Breast epithelium (tissue), 4 donors: ENCODE results near the gene CHRNE. TPM values are rescaled to one million over a fixed set of nuclear protein-coding genes. Genes with fewer than 3 reads are reported as not detected.

ENCODE experiments used
- DNase-seq, 2 donors: peaks; one replicate each; pipeline ENCODE4 v3.0.0-alpha.2; 2019; ENCODE audit warnings: low spot score in 2 of 2
- H3K27ac ChIP-seq, 2 donors: fragments of 200-600 bp; sonication (generic) in 1 of 2; one replicate each; pipeline ENCODE4 v1.5.1; 2016 to 2019; ENCODE audit warnings: mild to moderate bottlenecking in 1 of 2
- H3K27me3 ChIP-seq, 2 donors: fragments of 200-600 bp; sonication (generic) in 1 of 2; one replicate each; pipeline versions ENCODE4 v1.5.1 to v1.6.0; 2017 to 2019; ENCODE audit warnings: control low read depth in 1 of 2, mild to moderate bottlenecking in 1 of 2
- H3K36me3 ChIP-seq: fragments of 200-600 bp; one replicate; pipeline ENCODE4 v1.5.1; 2019
- H3K4me1 ChIP-seq, 2 donors: fragments of 200-600 bp; sonication (generic); one replicate each; pipeline ENCODE4 v1.5.1; 2016 to 2019; ENCODE audit warnings: control low read depth in 1 of 2
- H3K4me3 ChIP-seq, 3 donors: fragments of 200-600 bp; sonication (generic); 1 replicate in 2 of 3; 2 replicates in 1 of 3; pipeline ENCODE4 v1.5.1; 2016 to 2019; ENCODE audit warnings: mild to moderate bottlenecking in 3 of 3, moderate library complexity in 2 of 3
- H3K9me3 ChIP-seq, 2 donors: fragments of 200-600 bp; sonication (generic) in 1 of 2; one replicate each; pipeline ENCODE4 v1.5.1; 2016 to 2019; ENCODE audit warnings: control low read depth in 1 of 2
- CTCF ChIP-seq, 3 donors: fragments of 450-650 bp; IDR thresholded peaks; one replicate each; pipeline ENCODE4 v1.5.1; 2016 to 2017; ENCODE audit warnings: antibody characterized with exemption in 3 of 3, mild to moderate bottlenecking in 3 of 3, moderate library complexity in 3 of 3
- POLR2A ChIP-seq: fragments of 450-650 bp; IDR thresholded peaks from one replicate; pipeline ENCODE4 v1.6.1; 2016; ENCODE audit warnings: antibody characterized with exemption, mild to moderate bottlenecking, moderate library complexity
- POLR2AphosphoS5 ChIP-seq, 3 donors: sonication (generic); formaldehyde crosslinking; IDR thresholded peaks; one replicate each; pipeline ENCODE4 v1.6.1; 2017; ENCODE audit warnings: antibody characterized with exemption in 3 of 3
- intact Hi-C: fragments of 100-400 bp; cut with DNase I; formaldehyde crosslinking; loops from one replicate; pipeline ENCODE4 v1.15.1; 2023; ENCODE audit warnings: low total_unique reads
- total RNA-seq, 3 donors: library from RNA; depleted of rRNA; stranded (reverse); fragments of >200 nt; gene quantifications; one replicate each; pipeline ENCODE4 v1.1.0, GENCODE V29; 2016

Gene CHRNE
- total RNA-seq, 3 donors from 2014 or later = 0.16 to 2.0 (median 0.73) TPM

GRCh38 chr17:4949321-4950074, 46.6 kb upstream of the CHRNE start:
- Histone ChIP-seq H3K4me3 (peak overlapping the region; percentile 98 to 100 (median 99)), H3K4me1 (peaks cover 8 to 29% of the 10 kb centered on the region in 2 donors), H3K27me3 (no peaks in the 10 kb centered on the region), H3K36me3 (no peaks in the 10 kb centered on the region), H3K27ac (peak overlapping the region; percentile 97 to 99), H3K9me3 (no peaks in the 10 kb centered on the region)
- intact Hi-C loops = loop anchor here (2.0 kb wide), 1 partner anchor 19 kb away; no protein-coding TSS in a partner anchor
- DNase-seq = peak; percentile 59 to 68
- TF ChIP-seq POLR2A = no peak
- peak in 1 of 3 donors; percentile 13 for TF ChIP-seq POLR2AphosphoS5 (IDR thresholded peaks at IDR 0.05)
- no peak for TF ChIP-seq CTCF (IDR thresholded peaks at IDR 0.05)

- peak; percentile 70 to 80 for DNase-seq
- peaks cover 8 to 29% of the 10 kb centered on the region in 2 donors for H3K4me1 ChIP-seq
- H3K36me3 ChIP-seq = no peaks in the 10 kb centered on the region
- H3K9me3 ChIP-seq = no peaks in the 10 kb centered on the region
- peak overlapping the region; percentile 97 to 99 for H3K27ac ChIP-seq
- peak overlapping the region; percentile 98 to 100 (median 99) for H3K4me3 ChIP-seq
- TF ChIP-seq POLR2A (no peak), POLR2AphosphoS5 (IDR thresholded peaks at IDR 0.05) (peak in 1 of 3 donors; percentile 14)
- no peaks in the 10 kb centered on the region for H3K27me3 ChIP-seq
- intact Hi-C loops = loop anchor here (2.0 kb wide), 1 partner anchor 20 kb away; no protein-coding TSS in a partner anchor
Measured at GRCh38 chr17:4948931-4949320, 46.0 kb upstream of the CHRNE start.

GRCh38 chr17:4948166-4948930, 45.5 kb upstream of the CHRNE start, which contains the start of gene PFN1:
TSS of gene PFN1 (minus strand) at chr17:4948530. CDS start at chr17:4948394, 136 bp downstream.
- peak; percentile 87 to 92 for DNase-seq
- H3K27ac ChIP-seq = peak within 1 kb of the TSS; percentile 97 to 99
- peaks cover 8 to 29% of the 10 kb centered on the region in 2 donors for H3K4me1 ChIP-seq
- TF ChIP-seq POLR2AphosphoS5 (IDR thresholded peaks at IDR 0.05) = peak in 2 of 3 donors; percentile 66 to 85
- TF ChIP-seq POLR2A = no peak
- intact Hi-C loops = loop anchor here (2.0 kb wide), 1 partner anchor 20 kb away; no protein-coding TSS in a partner anchor
- no peaks in the 10 kb centered on the region for H3K36me3 ChIP-seq
- no peaks in the 10 kb centered on the region for H3K27me3 ChIP-seq
- no peaks in the 10 kb centered on the region for H3K9me3 ChIP-seq
- H3K4me3 ChIP-seq = peak within 1 kb of the TSS; percentile 98 to 100 (median 99)

GRCh38 chr17:4947411-4948165, 44.7 kb upstream of the CHRNE start:
- H3K27me3 ChIP-seq = no peaks in the 10 kb centered on the region
- H3K4me3 ChIP-seq = peak overlapping the region; percentile 98 to 100 (median 99)
- H3K36me3 ChIP-seq = no peaks in the 10 kb centered on the region
- TF ChIP-seq POLR2A (no peak), CTCF (IDR thresholded peaks at IDR 0.05) (no peak), POLR2AphosphoS5 (IDR thresholded peaks at IDR 0.05) (peak in 1 of 3 donors; percentile 8)
- no peaks in the 10 kb centered on the region for H3K9me3 ChIP-seq
- peak in 1 of 2 donors; percentile 42 for DNase-seq
- peaks cover 8 to 29% of the 10 kb centered on the region in 2 donors for H3K4me1 ChIP-seq
- intact Hi-C loops = loop anchor here (2.0 kb wide), 1 partner anchor 21 kb away; no protein-coding TSS in a partner anchor
- H3K27ac ChIP-seq = peak overlapping the region; percentile 97 to 99

GRCh38 chr17:4947010-4947410, 44.1 kb upstream of the CHRNE start:
- H3K27me3 ChIP-seq = no peaks in the 10 kb centered on the region
- TF ChIP-seq POLR2AphosphoS5 (IDR thresholded peaks at IDR 0.05) = no peak
- TF ChIP-seq POLR2A = no peak
- no peak for TF ChIP-seq CTCF (IDR thresholded peaks at IDR 0.05)
- intact Hi-C loops = no loop called here
- peaks cover 8 to 29% of the 10 kb centered on the region in 2 donors for H3K4me1 ChIP-seq
- H3K36me3 ChIP-seq = no peaks in the 10 kb centered on the region
- DNase-seq = no peak
- no peaks in the 10 kb centered on the region for H3K9me3 ChIP-seq
- H3K4me3 ChIP-seq = peak overlapping the region; percentile 98 to 100 (median 99)
- peak overlapping the region; percentile 97 to 99 for H3K27ac ChIP-seq
